ENCODE data around the gene PRDM16. TPM values are rescaled to one million over a fixed set of nuclear protein-coding genes. Genes with fewer than 3 reads are reported as not detected.

Gene PRDM16
- total and polyA plus RNA-seq, 2 of the 13 experiments (the other 11 are each of a cell fraction or from before 2014, with no cell fraction given): 0.15 to 0.81 TPM

- TF ChIP-seq MBNL3 (CRISPR knock-in tag; conservative IDR thresholded peaks at IDR 0.05) (no peak), MIXL1 (CRISPR knock-in tag; IDR thresholded peaks at IDR 0.05) (no peak), CREB1 (IDR thresholded peaks at IDR 0.05) (0 out of 2 replicates have a peak, but pooled peaks have one; percentile 26), CREB1 (CRISPR knock-in tag; IDR thresholded peaks at IDR 0.05) (peak; percentile 69), HNRNPL (IDR thresholded peaks at IDR 0.05; ENCODE audit: low read depth, low read length) (0 out of 2 replicates have a peak, but pooled peaks have one; percentile 25), DMTF1 (CRISPR knock-in tag; IDR thresholded peaks at IDR 0.05) (no peak), ZNF614 (CRISPR knock-in tag; IDR thresholded peaks at IDR 0.05; ENCODE audit: borderline replicate concordance) (no peak), FOXP4 (CRISPR knock-in tag; IDR thresholded peaks at IDR 0.05) (no peak), SRSF4 (IDR thresholded peaks at IDR 0.05; ENCODE audit: low read depth, low read length, poor library complexity, severe bottlenecking) (no peak), KAT8 (CRISPR knock-in tag; IDR thresholded peaks at IDR 0.05) (no peak), ZFP36L1 (CRISPR knock-in tag; IDR thresholded peaks at IDR 0.05) (no peak), ZNF354B (CRISPR knock-in tag; IDR thresholded peaks at IDR 0.05) (no peak), ATM (IDR thresholded peaks at IDR 0.05; ENCODE audit: borderline replicate concordance) (no peak), HHEX (CRISPR knock-in tag; IDR thresholded peaks at IDR 0.05) (no peak), TEAD3 (CRISPR knock-in tag; optimal IDR thresholded peaks at IDR 0.05; ENCODE audit: borderline replicate concordance) (peak; percentile 18), ZFYVE20 (CRISPR knock-in tag; IDR thresholded peaks at IDR 0.05; ENCODE audit: borderline replicate concordance, low read depth) (no peak), ZNF460 (CRISPR knock-in tag; IDR thresholded peaks at IDR 0.05; ENCODE audit: borderline replicate concordance) (no peak), ZNF552 (CRISPR knock-in tag; IDR thresholded peaks at IDR 0.05; ENCODE audit: borderline replicate concordance) (no peak), ZNF777 (CRISPR knock-in tag; IDR thresholded peaks at IDR 0.05) (peak; percentile 53; the same call in 1 of the 2 replicates), ZNF609 (CRISPR knock-in tag; IDR thresholded peaks at IDR 0.05; ENCODE audit: borderline replicate concordance) (no peak), ZFX (CRISPR knock-in tag; IDR thresholded peaks at IDR 0.05; ENCODE audit: low read depth) (peak; percentile 17; the same call in 1 of the 2 replicates), ZNF432 (CRISPR knock-in tag; IDR thresholded peaks at IDR 0.05; ENCODE audit: borderline replicate concordance) (no peak)
Observed at GRCh38 chr1:3312898-3313575, 244.0 kb downstream of the PRDM16 start (continued).
